ENCODE data around the gene STKLD1. TPM values are rescaled to one million over a fixed set of nuclear protein-coding genes. Genes with fewer than 3 reads are reported as not detected.
"Not testable (repeated sequence)": the region's sequence is repeated elsewhere in the genome, so short reads cannot be mapped to it uniquely, and the experiment has no call there.

The STKLD1 gene
- total RNA-seq (1 to 10 TPM in 1 of 2 donors, under 1 TPM in 1; 0.82 to 1.4 TPM), polyA plus RNA-seq (1 to 10 TPM in 1 of 2 donors, under 1 TPM in 1; 0.40 to 3.1 TPM)
- long read RNA-seq, donor 1: 0 reads
- long read RNA-seq, donor 2: 0 reads
- long read RNA-seq, donor 3: 0 reads
- long read RNA-seq, donor 4: 0 reads
- long read RNA-seq, donor 5: 0 reads

- Histone ChIP-seq H3K27me3 (ENCODE audit: control insufficient read depth in 3 of 3, insufficient read depth in 3 of 3, low read length in 2 of 3) (no peaks in the 10 kb centered on the region), H3K27ac (ENCODE audit: low read depth in 1 of 2, low read length in 1 of 2) (peak within 1 kb of the TSS; percentile 95 to 96), H3K4me1 (ENCODE audit: control insufficient read depth in 5 of 5, insufficient read depth in 5 of 5, low read length in 5 of 5) (peaks cover 5 to 30% (median 9%) of the 10 kb centered on the region in 5 donors), H3K9me3 (ENCODE audit: control insufficient read depth in 4 of 4, insufficient read depth in 3 of 4, low read length in 3 of 4) (no peaks in the 10 kb centered on the region), H3K9ac (ENCODE audit: insufficient read depth in 1 of 2, low read length in 2 of 2) (peak within 1 kb of the TSS; percentile 84 to 85), H3K36me3 (ENCODE audit: control insufficient read depth in 4 of 4, insufficient read depth in 4 of 4, low read length in 4 of 4) (peaks cover 0 to 21% (median 6%) of the 10 kb centered on the region in 4 donors), H3K4me3 (peak within 1 kb of the TSS; percentile 87)
- 1% methylated on average over 95 to 120 of the region's 120 CpGs for WGBS, 2 donors
- no peak for TF ChIP-seq CTCF (IDR thresholded peaks at IDR 0.05; ENCODE audit: control extremely low read depth, extremely low read depth)
- DNase-seq (peak; percentile 97 to 99 (median 98)), ATAC-seq (ENCODE audit: insufficient read depth, low FRiP score) (peak; percentile 96)
These were observed at the start of gene STKLD1, which contains the start of gene SURF4 for GRCh38 chr9:133375724-133376654. TSS of gene STKLD1 (plus strand) at chr9:133376366. CDS start at chr9:133376474, 108 bp downstream. TSS of gene SURF4 (minus strand) at chr9:133376060. CDS start at chr9:133375969, 91 bp downstream.

GRCh38 chr9:133327021-133327420 lies 49.1 kb upstream of the STKLD1 start:
- not testable (repeated sequence) for H3K27ac ChIP-seq (ENCODE audit: low read depth in 1 of 2, low read length in 1 of 2); H3K4me1 ChIP-seq (ENCODE audit: control insufficient read depth in 5 of 5, insufficient read depth in 5 of 5, low read length in 5 of 5); H3K4me3 ChIP-seq; H3K27me3 ChIP-seq (ENCODE audit: control insufficient read depth in 3 of 3, insufficient read depth in 3 of 3, low read length in 2 of 3); DNase-seq; H3K9ac ChIP-seq (ENCODE audit: insufficient read depth in 1 of 2, low read length in 2 of 2); ATAC-seq (ENCODE audit: insufficient read depth, low FRiP score); H3K9me3 ChIP-seq (ENCODE audit: control insufficient read depth in 4 of 4, insufficient read depth in 3 of 4, low read length in 3 of 4)
- 76 to 88% methylated on average over 6 of the region's 6 CpGs for WGBS, 2 donors
- peaks cover 0 to 15% (median 8%) of the 10 kb centered on the region in 4 donors for H3K36me3 ChIP-seq (ENCODE audit: control insufficient read depth in 4 of 4, insufficient read depth in 4 of 4, low read length in 4 of 4)

GRCh38 chr9:133327834-133328484 lies 48.2 kb upstream of the STKLD1 start:
- H3K36me3 ChIP-seq (ENCODE audit: control insufficient read depth in 4 of 4, insufficient read depth in 4 of 4, low read length in 4 of 4): peaks cover 2 to 24% (median 13%) of the 10 kb centered on the region in 4 donors
- no peaks in the 10 kb centered on the region for H3K4me1 ChIP-seq (ENCODE audit: control insufficient read depth in 5 of 5, insufficient read depth in 5 of 5, low read length in 5 of 5)
- no peak overlapping the region for H3K9ac ChIP-seq (ENCODE audit: insufficient read depth in 1 of 2, low read length in 2 of 2)
- H3K27ac ChIP-seq (ENCODE audit: low read depth in 1 of 2, low read length in 1 of 2): no peak overlapping the region
- no peak for ATAC-seq (ENCODE audit: insufficient read depth, low FRiP score)
- no peak overlapping the region for H3K4me3 ChIP-seq
- H3K9me3 ChIP-seq (ENCODE audit: control insufficient read depth in 4 of 4, insufficient read depth in 3 of 4, low read length in 3 of 4): peaks cover 0 to 2% (median 0%) of the 10 kb centered on the region in 4 donors
- TF ChIP-seq CTCF (IDR thresholded peaks at IDR 0.05; ENCODE audit: control extremely low read depth, extremely low read depth): no peak
- DNase-seq: no peak
- 91 to 95% methylated on average over 10 of the region's 10 CpGs for WGBS, 2 donors
- no peaks in the 10 kb centered on the region for H3K27me3 ChIP-seq (ENCODE audit: control insufficient read depth in 3 of 3, insufficient read depth in 3 of 3, low read length in 2 of 3)

- H3K4me1 ChIP-seq (ENCODE audit: control insufficient read depth in 5 of 5, insufficient read depth in 5 of 5, low read length in 5 of 5); H3K4me3 ChIP-seq; H3K9ac ChIP-seq (ENCODE audit: insufficient read depth in 1 of 2, low read length in 2 of 2); ATAC-seq (ENCODE audit: insufficient read depth, low FRiP score); DNase-seq; H3K9me3 ChIP-seq (ENCODE audit: control insufficient read depth in 4 of 4, insufficient read depth in 3 of 4, low read length in 3 of 4); H3K27me3 ChIP-seq (ENCODE audit: control insufficient read depth in 3 of 3, insufficient read depth in 3 of 3, low read length in 2 of 3); H3K27ac ChIP-seq (ENCODE audit: low read depth in 1 of 2, low read length in 1 of 2): not testable (repeated sequence)
- H3K36me3 ChIP-seq (ENCODE audit: control insufficient read depth in 4 of 4, insufficient read depth in 4 of 4, low read length in 4 of 4): peaks cover 14 to 38% (median 23%) of the 10 kb centered on the region in 4 donors
- 60 to 62% methylated on average over 21 of the region's 21 CpGs for WGBS, 2 donors
These were observed 46.6 kb upstream of the STKLD1 start for GRCh38 chr9:133329306-133330156.

Data from lung (tissue), 16 donors.